Activated CD4-positive, alpha-beta T cell treated with anti-CD3 and anti-CD28 coated beads, Interleukin-2, amount 10 ng/mL, durations not matched to agents 7 days and 5 days (primary cell): ENCODE data around the gene PKN2. TPM values are rescaled to one million over a fixed set of nuclear protein-coding genes. Genes with fewer than 3 reads are reported as not detected.
"Not testable (repeated sequence)": the region's sequence is repeated elsewhere in the genome, so short reads cannot be mapped to it uniquely, and the experiment has no call there.

ENCODE experiments used
- CTCF ChIA-PET: fragments of 350-600 bp; sonication (Branson Sonifier 250); formaldehyde crosslinking; loops from one replicate; lab custom pipeline; 2021; ENCODE audit warnings: antibody characterized with exemption; lab: Charles Lee
- POLR2A ChIA-PET: fragments of 350-600 bp; sonication (Branson Sonifier 250); formaldehyde crosslinking; loops from one replicate; lab custom pipeline; 2021; ENCODE audit warnings: antibody characterized with exemption; lab: Charles Lee
- DNase-seq: peaks from one replicate; pipeline ENCODE4 v3.0.0-alpha.2; 2020
- H3K27ac Mint-ChIP-seq: one replicate; pipeline ENCODE4 v1.8.0; 2021; ENCODE audit warnings: mild to moderate bottlenecking, moderate library complexity, mixed read lengths
- H3K27me3 Mint-ChIP-seq: one replicate; pipeline ENCODE4 v1.8.0; 2021; ENCODE audit warnings: mixed read lengths
- H3K36me3 Mint-ChIP-seq: one replicate; pipeline ENCODE4 v1.8.0; 2021; ENCODE audit warnings: low read depth, mixed read lengths
- H3K4me1 Mint-ChIP-seq: one replicate; pipeline ENCODE4 v1.8.0; 2021; ENCODE audit warnings: mixed read lengths
- H3K4me3 Mint-ChIP-seq: one replicate; pipeline ENCODE4 v1.8.0; 2021; ENCODE audit warnings: mild to moderate bottlenecking, moderate library complexity, mixed read lengths
- H3K9me3 Mint-ChIP-seq: one replicate; pipeline ENCODE4 v1.8.0; 2021; ENCODE audit warnings: mixed read lengths
- total RNA-seq, 2 experiments: library from RNA; stranded (reverse); gene quantifications; one replicate each; pipeline ENCODE4 v1.2.3, GENCODE V29; 2021

Gene PKN2
- total RNA-seq, 2 experiments from 2014 or later = 26.6 to 30.7 TPM

DNA sequence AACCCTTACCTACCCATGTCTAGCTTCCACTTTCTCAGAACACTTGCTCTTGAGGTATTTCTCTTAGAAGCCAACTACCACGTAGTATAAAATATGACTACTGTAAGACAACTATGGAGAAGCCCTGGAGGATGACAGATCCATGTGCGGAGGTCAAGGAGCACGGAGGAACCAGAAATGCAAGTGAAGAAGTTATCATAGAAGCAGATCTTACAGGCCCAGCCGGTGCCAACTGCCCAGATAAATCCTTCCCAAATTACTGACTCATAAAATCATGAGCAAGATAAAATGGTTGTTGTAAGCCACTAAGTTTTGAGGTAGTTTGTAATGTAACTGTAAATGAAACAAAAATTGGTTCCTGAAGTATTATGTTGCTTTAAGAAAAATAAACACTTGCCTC lies 194.7 kb downstream of the PKN2 start:
- Mint-ChIP-seq H3K27ac (no peak overlapping the region), H3K9me3 (no peaks in the 10 kb centered on the region), H3K4me3 (no peak overlapping the region), H3K36me3 (peaks cover 17% of the 10 kb centered on the region), H3K27me3 (no peaks in the 10 kb centered on the region), H3K4me1 (peaks cover 33% of the 10 kb centered on the region)
- no peak for DNase-seq
- ChIA-PET POLR2A (no interaction called here), CTCF (interaction anchor here (1.9 kb wide), 1 partner anchor 11 kb away, joined by 5 read pairs; no protein-coding TSS in a partner anchor)

DNA sequence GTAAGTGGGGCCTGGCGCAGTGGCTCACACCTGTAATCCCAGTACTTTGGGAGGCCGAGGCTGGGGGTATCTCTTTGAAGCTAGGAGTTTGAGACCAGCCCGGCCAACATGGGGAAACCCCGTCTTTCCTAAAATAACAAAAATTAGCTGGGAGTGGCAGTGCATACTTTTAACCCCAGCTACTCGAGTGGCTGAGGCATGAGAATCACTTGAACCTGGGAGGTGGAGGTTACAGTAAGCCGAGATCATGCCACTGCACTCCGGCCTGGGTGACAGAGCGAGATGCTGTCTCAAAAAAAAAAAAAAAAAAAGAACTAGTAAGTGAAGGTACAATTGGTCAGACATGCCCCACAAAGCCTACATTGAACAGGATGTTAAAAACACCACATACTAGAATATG lies 196.6 kb downstream of the PKN2 start:
- CTCF ChIA-PET = interaction anchor here (0.6 kb wide), 2 partner anchors 1207 to 1319 kb away, joined by 3 read pairs; no protein-coding TSS in a partner anchor
- H3K27ac Mint-ChIP-seq, POLR2A ChIA-PET, DNase-seq, H3K4me3 Mint-ChIP-seq, H3K27me3 Mint-ChIP-seq, H3K9me3 Mint-ChIP-seq: not testable (repeated sequence)
- H3K4me1 Mint-ChIP-seq = peaks cover 27% of the 10 kb centered on the region
- peaks cover 21% of the 10 kb centered on the region for H3K36me3 Mint-ChIP-seq

DNA sequence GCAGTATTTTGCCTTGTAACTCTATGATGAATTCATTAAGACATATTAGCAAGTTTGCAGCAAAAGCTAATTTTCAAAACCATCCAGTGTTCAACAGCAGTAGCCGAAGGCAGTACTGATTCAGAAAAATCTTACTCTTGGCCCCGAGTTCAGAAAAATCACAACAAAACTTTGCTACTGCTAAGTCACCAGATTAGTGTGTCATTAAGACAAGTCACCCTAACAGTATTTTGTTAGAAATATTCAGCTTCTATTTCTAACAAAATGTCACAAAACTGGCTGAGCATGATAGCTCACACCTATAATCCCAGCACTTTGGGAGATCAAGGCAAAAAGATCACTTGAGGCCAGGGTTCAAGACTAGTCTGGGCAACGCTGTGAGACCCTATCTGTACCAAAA lies 199.1 kb downstream of the PKN2 start:
- POLR2A ChIA-PET = no interaction called here
- peaks cover 34% of the 10 kb centered on the region for H3K4me1 Mint-ChIP-seq

More for the DNA sequence above, 199.1 kb downstream of the PKN2 start:
- no peak for DNase-seq
- no peak overlapping the region for H3K27ac Mint-ChIP-seq
- H3K27me3 Mint-ChIP-seq = no peaks in the 10 kb centered on the region
- no peaks in the 10 kb centered on the region for H3K9me3 Mint-ChIP-seq
- H3K36me3 Mint-ChIP-seq = peaks cover 34% of the 10 kb centered on the region
- H3K4me3 Mint-ChIP-seq = no peak overlapping the region
- CTCF ChIA-PET = interaction anchor here (0.5 kb wide), 1 partner anchor 113 kb away, joined by 3 read pairs; no protein-coding TSS in a partner anchor

Other genes starting within 250 kb of the PKN2 start
- 10 to 100 TPM; 38.6 to 43.6 TPM for gene GTF2B, start 207.3 kb downstream of the PKN2 start, total RNA-seq